ENCODE data around the gene TMC3.

Gene TMC3

GRCh38 chr15:81321667-81322066 lies 52.3 kb downstream of the TMC3 start:
- no peak for DNase-seq

- no peak for DNase-seq
Observed at GRCh38 chr15:81317642-81318017, 56.4 kb downstream of the TMC3 start.

GRCh38 chr15:81316267-81316666 lies 57.7 kb downstream of the TMC3 start:
- no peak for DNase-seq

GRCh38 chr15:81315452-81316175 lies 58.4 kb downstream of the TMC3 start:
- DNase-seq, result no peak

GRCh38 chr15:81314378-81314777 lies 59.6 kb downstream of the TMC3 start:
- no peak for DNase-seq

- no peak for DNase-seq
Observed at GRCh38 chr15:81313686-81314085, 60.3 kb downstream of the TMC3 start.

- DNase-seq, result no peak
Observed at GRCh38 chr15:81312790-81313543, 61.0 kb downstream of the TMC3 start.

- no peak for DNase-seq
Observed at GRCh38 chr15:81311752-81312464, 62.1 kb downstream of the TMC3 start.

GRCh38 chr15:81310480-81310879 lies 63.5 kb downstream of the TMC3 start:
- DNase-seq, result no peak

- DNase-seq, result no peak
Observed at GRCh38 chr15:81309647-81310450, 64.2 kb downstream of the TMC3 start.

- no peak for DNase-seq
Observed at GRCh38 chr15:81308260-81308659, 65.8 kb downstream of the TMC3 start.

- no peak for DNase-seq
Observed at GRCh38 chr15:81304226-81304625, 69.8 kb downstream of the TMC3 start.

- no peak for DNase-seq
Observed at GRCh38 chr15:81303244-81304225, 70.5 kb downstream of the TMC3 start.

- DNase-seq, result no peak
Observed at GRCh38 chr15:81302701-81303109, 71.3 kb downstream of the TMC3 start.

GRCh38 chr15:81301815-81302399 lies 72.1 kb downstream of the TMC3 start:
- no peak for DNase-seq

- no peak for DNase-seq
Observed at GRCh38 chr15:81301385-81301784, 72.6 kb downstream of the TMC3 start.

GRCh38 chr15:81299630-81300273 lies 74.3 kb downstream of the TMC3 start:
- no peak for DNase-seq

GRCh38 chr15:81299156-81299555 lies 74.9 kb downstream of the TMC3 start:
- no peak for DNase-seq

GRCh38 chr15:81298611-81299010 lies 75.4 kb downstream of the TMC3 start:
- no peak for DNase-seq
